ENCODE results near the gene NHS.
"Not testable (repeated sequence)": the region's sequence is repeated elsewhere in the genome, so short reads cannot be mapped to it uniquely, and the experiment has no call there.

NHS gene

GRCh38 chrX:17496407-17496806, 121.4 kb downstream of the NHS start:
- DNase-seq (ENCODE audit: low read depth), result no peak

- DNase-seq (ENCODE audit: low read depth), result no peak
Measured at GRCh38 chrX:17497193-17497592, 122.2 kb downstream of the NHS start.

GRCh38 chrX:17499512-17499911, 124.5 kb downstream of the NHS start:
- DNase-seq (ENCODE audit: low read depth), result no peak

- no peak for DNase-seq (ENCODE audit: low read depth)
Measured at GRCh38 chrX:17500145-17500579, 125.2 kb downstream of the NHS start.

GRCh38 chrX:17501746-17502145, 126.7 kb downstream of the NHS start:
- no peak for DNase-seq (ENCODE audit: low read depth)

- not testable (repeated sequence) for DNase-seq (ENCODE audit: low read depth)
Measured at GRCh38 chrX:17506352-17506751, 131.4 kb downstream of the NHS start.

- no peak for DNase-seq (ENCODE audit: low read depth)
Measured at GRCh38 chrX:17511556-17511955, 136.6 kb downstream of the NHS start.

GRCh38 chrX:17519358-17519757, 144.4 kb downstream of the NHS start:
- no peak for DNase-seq (ENCODE audit: low read depth)

GRCh38 chrX:17520016-17520615, 145.1 kb downstream of the NHS start:
- DNase-seq (ENCODE audit: low read depth), result no peak

- DNase-seq (ENCODE audit: low read depth), result no peak
Measured at GRCh38 chrX:17521871-17522693, 147.1 kb downstream of the NHS start.

- no peak for DNase-seq (ENCODE audit: low read depth)
Measured at GRCh38 chrX:17525266-17525665, 150.3 kb downstream of the NHS start.

- no peak for DNase-seq (ENCODE audit: low read depth)
Measured at GRCh38 chrX:17525762-17526555, 151.0 kb downstream of the NHS start.

GRCh38 chrX:17527135-17527701, 152.2 kb downstream of the NHS start:
- no peak for DNase-seq (ENCODE audit: low read depth)

GRCh38 chrX:17527922-17528321, 152.9 kb downstream of the NHS start:
- no peak for DNase-seq (ENCODE audit: low read depth)

GRCh38 chrX:17529151-17529745, 154.2 kb downstream of the NHS start:
- DNase-seq (ENCODE audit: low read depth), result no peak

- DNase-seq (ENCODE audit: low read depth), result no peak
Measured at GRCh38 chrX:17531500-17531899, 156.5 kb downstream of the NHS start.

GRCh38 chrX:17535229-17535628, 160.2 kb downstream of the NHS start:
- DNase-seq (ENCODE audit: low read depth), result peak; percentile 1

GRCh38 chrX:17537723-17538243, 162.8 kb downstream of the NHS start:
- DNase-seq (ENCODE audit: low read depth), result no peak

GRCh38 chrX:17542123-17542522, 167.1 kb downstream of the NHS start:
- no peak for DNase-seq (ENCODE audit: low read depth)

- DNase-seq (ENCODE audit: low read depth), result no peak
Measured at GRCh38 chrX:17544821-17545220, 169.8 kb downstream of the NHS start.

GRCh38 chrX:17546356-17546755, 171.4 kb downstream of the NHS start:
- no peak for DNase-seq (ENCODE audit: low read depth)

GRCh38 chrX:17547658-17548057, 172.7 kb downstream of the NHS start:
- DNase-seq (ENCODE audit: low read depth), result no peak

Measured in stimulated activated CD8-positive, alpha-beta memory T cell treated with anti-CD3 and anti-CD28 coated beads, Interleukin-12 subunit alpha, Interleukin-12 subunit beta, amount 100 ng/mL, for 1 hour (primary cell).